ENCODE results near the gene PSMA4.

Gene PSMA4

DNA sequence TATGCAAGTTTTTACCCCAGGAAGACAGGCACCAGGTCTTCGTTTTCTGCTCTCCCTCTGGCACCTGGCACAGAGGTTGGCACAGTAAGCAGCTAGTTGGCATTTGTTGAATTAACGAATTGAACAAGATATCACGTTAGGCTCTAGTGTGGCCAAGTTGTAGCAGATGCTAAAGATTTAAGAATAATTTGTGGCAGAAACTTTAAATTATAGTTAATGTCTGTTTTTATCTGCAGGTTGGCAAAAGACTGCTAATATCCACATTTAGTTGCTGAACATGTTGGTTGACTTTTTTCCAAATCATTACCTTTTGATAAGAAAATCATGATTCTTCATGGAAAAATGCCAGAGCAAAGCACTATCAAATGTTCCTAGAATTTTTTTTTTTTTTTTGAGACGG, 33.2 kb downstream of the PSMA4 start:
- H3K27me3 ChIP-seq (ENCODE audit: control insufficient read depth in 3 of 3, insufficient read depth in 3 of 3, low read depth in 1 of 3, low read length in 3 of 3), result no peaks in the 10 kb centered on the region
- H3K4me2 ChIP-seq (ENCODE audit: insufficient read depth, low read length, poor library complexity, severe bottlenecking), result no peak overlapping the region
- H3K9ac ChIP-seq (ENCODE audit: low read depth, low read length, poor library complexity), result no peak overlapping the region
- WGBS, 2 donors (ENCODE audit: extremely low coverage in 2 of 2, insufficient read length in 2 of 2, insufficient replicate concordance in 1 of 2), result no CpG with 5 or more reads among the region's 4 CpGs
- H3K79me1 ChIP-seq (ENCODE audit: low read depth, low read length), result peaks cover 5% of the 10 kb centered on the region
- H4K91ac ChIP-seq (ENCODE audit: low read depth, low read length, poor library complexity), result no peak overlapping the region
- no peak overlapping the region for H2BK12ac ChIP-seq (ENCODE audit: low read length)
- H4K8ac ChIP-seq (ENCODE audit: low read depth, low read length), result no peak overlapping the region
- DNase-seq (ENCODE audit: low spot score), result no peak
- no peak overlapping the region for H2BK120ac ChIP-seq (ENCODE audit: low read depth, low read length)
- H3K9me3 ChIP-seq (replicated peaks in 1 of 2; ENCODE audit: control insufficient read depth in 2 of 2, insufficient read depth in 1 of 2, low read depth in 1 of 2, low read length in 2 of 2), result no peaks in the 10 kb centered on the region
- H2AFZ ChIP-seq (ENCODE audit: low read length), result no peak overlapping the region
- H2BK15ac ChIP-seq (ENCODE audit: low read length), result no peak overlapping the region
- H2AK5ac ChIP-seq (ENCODE audit: low read depth, low read length), result no peak overlapping the region
- H3K4me1 ChIP-seq (ENCODE audit: control insufficient read depth in 2 of 2, insufficient read depth in 1 of 2, low read depth in 1 of 2, low read length in 2 of 2), result peaks cover 0 to 2% of the 10 kb centered on the region in 2 donors
- no peak overlapping the region for H3K14ac ChIP-seq (ENCODE audit: low read length)
- H3K27ac ChIP-seq (replicated peaks; ENCODE audit: low read length), result no peak overlapping the region
- no peak overlapping the region for H3K23ac ChIP-seq (ENCODE audit: low read depth, low read length, poor library complexity)
- H3K4me3 ChIP-seq (ENCODE audit: low read length in 2 of 2), result no peak overlapping the region
- no peak overlapping the region for H3K4ac ChIP-seq (ENCODE audit: low read length)
- H3K18ac ChIP-seq (ENCODE audit: low read length), result no peak overlapping the region
- H2BK5ac ChIP-seq (ENCODE audit: low read length), result no peak overlapping the region
- no peaks in the 10 kb centered on the region for H3K36me3 ChIP-seq (replicated peaks in 1 of 2; ENCODE audit: control insufficient read depth in 2 of 2, insufficient read depth in 2 of 2, low read length in 2 of 2)

DNA sequence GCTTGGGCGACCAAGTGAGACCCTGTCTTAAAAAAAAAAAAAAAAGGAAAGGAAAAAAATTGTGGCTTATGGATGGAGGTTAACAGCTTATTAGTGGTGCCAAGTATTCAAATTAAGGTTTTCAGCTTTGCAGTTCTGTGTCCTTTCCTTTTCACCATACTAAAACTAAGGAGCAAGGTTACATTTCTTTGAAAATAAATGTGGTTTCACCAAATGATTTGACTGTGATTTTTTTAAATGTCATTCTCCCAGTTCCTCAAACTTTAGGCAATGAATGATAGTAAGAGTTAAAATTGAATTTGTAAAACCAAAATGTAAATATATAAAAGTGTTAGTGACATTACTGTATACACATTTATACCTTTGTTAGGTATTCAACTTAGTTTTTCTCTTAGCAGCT, 34.7 kb downstream of the PSMA4 start:
- no peak overlapping the region for H2BK120ac ChIP-seq (ENCODE audit: low read depth, low read length)
- H3K4me3 ChIP-seq (ENCODE audit: low read length in 2 of 2), result no peak overlapping the region
- no peak overlapping the region for H3K27ac ChIP-seq (replicated peaks; ENCODE audit: low read length)
- H4K8ac ChIP-seq (ENCODE audit: low read depth, low read length), result no peak overlapping the region
- no peak overlapping the region for H2AK5ac ChIP-seq (ENCODE audit: low read depth, low read length)
- no peak for DNase-seq (ENCODE audit: low spot score)
- H3K14ac ChIP-seq (ENCODE audit: low read length), result no peak overlapping the region
- no peak overlapping the region for H2BK5ac ChIP-seq (ENCODE audit: low read length)
- peaks cover 0 to 2% of the 10 kb centered on the region in 2 donors for H3K4me1 ChIP-seq (ENCODE audit: control insufficient read depth in 2 of 2, insufficient read depth in 1 of 2, low read depth in 1 of 2, low read length in 2 of 2)
- no peak overlapping the region for H3K9ac ChIP-seq (ENCODE audit: low read depth, low read length, poor library complexity)
- H3K23ac ChIP-seq (ENCODE audit: low read depth, low read length, poor library complexity), result no peak overlapping the region
- no peaks in the 10 kb centered on the region for H3K27me3 ChIP-seq (ENCODE audit: control insufficient read depth in 3 of 3, insufficient read depth in 3 of 3, low read depth in 1 of 3, low read length in 3 of 3)
- H3K18ac ChIP-seq (ENCODE audit: low read length), result no peak overlapping the region
- no peak overlapping the region for H2BK15ac ChIP-seq (ENCODE audit: low read length)
- H4K91ac ChIP-seq (ENCODE audit: low read depth, low read length, poor library complexity), result no peak overlapping the region
- H2AFZ ChIP-seq (ENCODE audit: low read length), result no peak overlapping the region
- no peak overlapping the region for H3K4me2 ChIP-seq (ENCODE audit: insufficient read depth, low read length, poor library complexity, severe bottlenecking)
- WGBS, 2 donors (ENCODE audit: extremely low coverage in 2 of 2, insufficient read length in 2 of 2, insufficient replicate concordance in 1 of 2), result no CpG with 5 or more reads among the region's 1 CpG
- peaks cover 0 to 4% of the 10 kb centered on the region in 2 donors for H3K9me3 ChIP-seq (replicated peaks in 1 of 2; ENCODE audit: control insufficient read depth in 2 of 2, insufficient read depth in 1 of 2, low read depth in 1 of 2, low read length in 2 of 2)
- peaks cover 5% of the 10 kb centered on the region for H3K79me1 ChIP-seq (ENCODE audit: low read depth, low read length)
- H3K4ac ChIP-seq (ENCODE audit: low read length), result no peak overlapping the region
- no peak overlapping the region for H2BK12ac ChIP-seq (ENCODE audit: low read length)
- no peaks in the 10 kb centered on the region for H3K36me3 ChIP-seq (replicated peaks in 1 of 2; ENCODE audit: control insufficient read depth in 2 of 2, insufficient read depth in 2 of 2, low read length in 2 of 2)

DNA sequence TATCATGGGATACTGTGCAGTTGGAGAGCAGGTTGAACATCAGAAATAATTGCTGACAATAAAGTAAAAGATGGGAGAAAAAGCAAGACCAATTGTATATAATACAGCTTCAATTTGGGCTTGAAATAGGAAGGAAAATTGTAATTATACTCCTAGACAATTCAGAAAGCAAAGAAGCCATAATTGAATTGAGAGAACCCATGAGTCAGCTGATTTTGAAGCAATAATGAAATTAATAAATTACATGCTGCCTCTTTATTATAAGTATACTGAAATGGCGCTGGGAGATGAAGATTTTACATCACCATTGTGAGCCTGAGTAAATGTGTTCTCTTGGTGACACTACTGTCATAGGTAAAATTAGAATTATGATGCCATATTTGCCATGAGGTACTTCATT, 57.3 kb downstream of the PSMA4 start:
- H2BK5ac ChIP-seq (ENCODE audit: low read length), result no peak overlapping the region
- no peak overlapping the region for H3K18ac ChIP-seq (ENCODE audit: low read length)
- no peak overlapping the region for H3K9ac ChIP-seq (ENCODE audit: low read depth, low read length, poor library complexity)
- no peaks in the 10 kb centered on the region for H3K79me1 ChIP-seq (ENCODE audit: low read depth, low read length)
- no peak overlapping the region for H2BK15ac ChIP-seq (ENCODE audit: low read length)
- H4K8ac ChIP-seq (ENCODE audit: low read depth, low read length), result no peak overlapping the region
- H3K27ac ChIP-seq (replicated peaks; ENCODE audit: low read length), result no peak overlapping the region
- no peaks in the 10 kb centered on the region for H3K4me1 ChIP-seq (ENCODE audit: control insufficient read depth in 2 of 2, insufficient read depth in 1 of 2, low read depth in 1 of 2, low read length in 2 of 2)
- H2BK120ac ChIP-seq (ENCODE audit: low read depth, low read length), result no peak overlapping the region
- no peak overlapping the region for H3K4ac ChIP-seq (ENCODE audit: low read length)
- H3K27me3 ChIP-seq (ENCODE audit: control insufficient read depth in 3 of 3, insufficient read depth in 3 of 3, low read depth in 1 of 3, low read length in 3 of 3), result no peaks in the 10 kb centered on the region
- WGBS, 2 donors (ENCODE audit: extremely low coverage in 2 of 2, insufficient read length in 2 of 2, insufficient replicate concordance in 1 of 2), result no CpG with 5 or more reads among the region's 1 CpG
- peaks cover 0 to 4% of the 10 kb centered on the region in 2 donors for H3K9me3 ChIP-seq (replicated peaks in 1 of 2; ENCODE audit: control insufficient read depth in 2 of 2, insufficient read depth in 1 of 2, low read depth in 1 of 2, low read length in 2 of 2)
- no peak overlapping the region for H2AFZ ChIP-seq (ENCODE audit: low read length)
- no peak overlapping the region for H3K14ac ChIP-seq (ENCODE audit: low read length)
- no peak for DNase-seq (ENCODE audit: low spot score)
- no peak overlapping the region for H2BK12ac ChIP-seq (ENCODE audit: low read length)
- no peak overlapping the region for H2AK5ac ChIP-seq (ENCODE audit: low read depth, low read length)
- H3K4me3 ChIP-seq (ENCODE audit: low read length in 2 of 2), result no peak overlapping the region
- H3K4me2 ChIP-seq (ENCODE audit: insufficient read depth, low read length, poor library complexity, severe bottlenecking), result no peak overlapping the region
- no peak overlapping the region for H4K91ac ChIP-seq (ENCODE audit: low read depth, low read length, poor library complexity)
- H3K23ac ChIP-seq (ENCODE audit: low read depth, low read length, poor library complexity), result no peak overlapping the region
- H3K36me3 ChIP-seq (replicated peaks in 1 of 2; ENCODE audit: control insufficient read depth in 2 of 2, insufficient read depth in 2 of 2, low read length in 2 of 2), result peaks cover 4 to 38% of the 10 kb centered on the region in 2 donors

DNA sequence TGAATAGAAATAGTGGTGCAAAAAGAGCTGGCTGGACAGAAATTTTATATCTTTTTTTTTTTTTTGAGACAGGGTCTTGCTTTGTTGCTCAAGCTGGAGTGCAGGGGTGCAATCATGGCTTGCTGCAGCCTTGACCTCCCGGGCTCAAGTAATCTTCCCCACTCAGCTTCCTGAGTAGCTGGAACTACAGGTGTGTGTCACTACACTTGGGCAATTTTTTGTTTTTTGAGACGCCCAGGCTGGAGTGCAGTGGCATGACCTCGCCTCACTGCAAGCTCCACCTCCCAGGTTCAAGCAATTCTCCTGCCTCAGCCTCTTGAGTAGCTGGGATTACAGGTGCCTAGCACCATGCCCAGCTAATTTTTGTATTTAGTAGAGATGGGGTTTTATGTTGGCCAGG, 58.1 kb downstream of the PSMA4 start:
- H3K27ac ChIP-seq (replicated peaks; ENCODE audit: low read length), result no peak overlapping the region
- no peak overlapping the region for H3K9ac ChIP-seq (ENCODE audit: low read depth, low read length, poor library complexity)
- H3K4me3 ChIP-seq (ENCODE audit: low read length in 2 of 2), result no peak overlapping the region
- WGBS, 2 donors (ENCODE audit: extremely low coverage in 2 of 2, insufficient read length in 2 of 2, insufficient replicate concordance in 1 of 2), result no CpG with 5 or more reads among the region's 3 CpGs
- no peak overlapping the region for H2BK5ac ChIP-seq (ENCODE audit: low read length)
- H3K4me2 ChIP-seq (ENCODE audit: insufficient read depth, low read length, poor library complexity, severe bottlenecking), result no peak overlapping the region
- H3K36me3 ChIP-seq (replicated peaks in 1 of 2; ENCODE audit: control insufficient read depth in 2 of 2, insufficient read depth in 2 of 2, low read length in 2 of 2), result peaks cover 4 to 31% of the 10 kb centered on the region in 2 donors
- H2AFZ ChIP-seq (ENCODE audit: low read length), result no peak overlapping the region
- H2BK120ac ChIP-seq (ENCODE audit: low read depth, low read length), result no peak overlapping the region
- no peaks in the 10 kb centered on the region for H3K79me1 ChIP-seq (ENCODE audit: low read depth, low read length)
- H3K18ac ChIP-seq (ENCODE audit: low read length), result no peak overlapping the region
- H4K91ac ChIP-seq (ENCODE audit: low read depth, low read length, poor library complexity), result no peak overlapping the region
- no peak for DNase-seq (ENCODE audit: low spot score)
- H3K23ac ChIP-seq (ENCODE audit: low read depth, low read length, poor library complexity), result no peak overlapping the region
- H3K27me3 ChIP-seq (ENCODE audit: control insufficient read depth in 3 of 3, insufficient read depth in 3 of 3, low read depth in 1 of 3, low read length in 3 of 3), result no peaks in the 10 kb centered on the region
- peaks cover 0 to 4% of the 10 kb centered on the region in 2 donors for H3K9me3 ChIP-seq (replicated peaks in 1 of 2; ENCODE audit: control insufficient read depth in 2 of 2, insufficient read depth in 1 of 2, low read depth in 1 of 2, low read length in 2 of 2)
- H3K4ac ChIP-seq (ENCODE audit: low read length), result no peak overlapping the region
- H2AK5ac ChIP-seq (ENCODE audit: low read depth, low read length), result no peak overlapping the region
- no peak overlapping the region for H4K8ac ChIP-seq (ENCODE audit: low read depth, low read length)
- no peak overlapping the region for H2BK15ac ChIP-seq (ENCODE audit: low read length)
- no peaks in the 10 kb centered on the region for H3K4me1 ChIP-seq (ENCODE audit: control insufficient read depth in 2 of 2, insufficient read depth in 1 of 2, low read depth in 1 of 2, low read length in 2 of 2)
- no peak overlapping the region for H2BK12ac ChIP-seq (ENCODE audit: low read length)
- H3K14ac ChIP-seq (ENCODE audit: low read length), result no peak overlapping the region
